Measurements from ENCODE around the gene PCSK4.

- TF ChIP-seq POLR2A (IDR thresholded peaks at IDR 0.05; ENCODE audit: low read length) (no peak), GATA1 (IDR thresholded peaks at IDR 0.05; ENCODE audit: low read depth, low read length) (no peak)
These were observed 22.5 kb downstream of the PCSK4 start for GRCh38 chr19:1467490-1468273.

All from erythroblast (primary cell).